Activated CD4-positive, alpha-beta memory T cell treated with anti-CD3 and anti-CD28 coated beads for 36 hours (primary cell): ENCODE data around the gene C12orf57. TPM values are rescaled to one million over a fixed set of nuclear protein-coding genes. Genes with fewer than 3 reads are reported as not detected.

ENCODE experiments used
- CTCF ChIA-PET: fragments of 350-600 bp; sonication (Branson Sonifier 250); formaldehyde crosslinking; loops from one replicate; lab custom pipeline; 2021; ENCODE audit warnings: antibody characterized with exemption, inconsistent platforms; lab: Charles Lee
- POLR2A ChIA-PET: fragments of 350-600 bp; sonication (Branson Sonifier 250); formaldehyde crosslinking; loops from one replicate; lab custom pipeline; 2021; ENCODE audit warnings: antibody characterized with exemption; lab: Charles Lee
- DNase-seq: peaks from one replicate; pipeline ENCODE4 v3.0.0-alpha.2; 2020
- H3K27ac Mint-ChIP-seq: one replicate; pipeline ENCODE4 v1.8.0; 2021; ENCODE audit warnings: mixed read lengths
- H3K27me3 Mint-ChIP-seq: one replicate; pipeline ENCODE4 v1.8.0; 2021; ENCODE audit warnings: mixed read lengths
- H3K36me3 Mint-ChIP-seq: one replicate; pipeline ENCODE4 v1.8.0; 2021; ENCODE audit warnings: mixed read lengths
- H3K4me1 Mint-ChIP-seq: one replicate; pipeline ENCODE4 v1.8.0; 2021; ENCODE audit warnings: low read depth, mixed read lengths
- H3K4me3 Mint-ChIP-seq: one replicate; pipeline ENCODE4 v1.8.0; 2021; ENCODE audit warnings: mild to moderate bottlenecking, mixed read lengths
- H3K9me3 Mint-ChIP-seq: one replicate; pipeline ENCODE4 v1.8.0; 2021; ENCODE audit warnings: mixed read lengths
- intact Hi-C: fragments of 100-400 bp; cut with micrococcal nuclease; formaldehyde crosslinking; loops from one replicate; pipeline ENCODE4 v1.15.1; 2023
- total RNA-seq, 2 experiments: library from RNA; stranded (reverse); gene quantifications; one replicate each; pipeline ENCODE4 v1.2.3, GENCODE V29; 2021

Gene C12orf57
- total RNA-seq, 2 experiments from 2014 or later = 257 to 272 TPM

GRCh38 chr12:6960593-6961277, 16.9 kb downstream of the C12orf57 start:
- intact Hi-C loops = loop anchor here (1.0 to 5.0 kb wide), 7 partner anchors 7 to 1122 kb away; partner anchors contain the start of genes C12orf57, C1RL, ENO2 and NECAP1
- Mint-ChIP-seq H3K4me3 (peak overlapping the region; percentile 75), H3K9me3 (no peaks in the 10 kb centered on the region), H3K4me1 (peaks cover 87% of the 10 kb centered on the region), H3K27me3 (no peaks in the 10 kb centered on the region), H3K36me3 (peaks cover 61% of the 10 kb centered on the region), H3K27ac (peak overlapping the region; percentile 97)
- ChIA-PET POLR2A (interaction anchor here (1.4 to 13.2 kb wide), 9 partner anchors 9 to 147 kb away, joined by 3 to 507 read pairs (median 6); partner anchors contain the start of genes ATN1, C12orf57, EMG1 and PHB2), CTCF (interaction anchor here (1.0 to 13.5 kb wide), 10 partner anchors 9 to 108 kb away, joined by 3 to 586 read pairs (median 7); partner anchors contain the start of genes C12orf57, LPCAT3, PTPN6 and RNU7-1)
- peak; percentile 74 for DNase-seq

GRCh38 chr12:6961278-6961694, 17.5 kb downstream of the C12orf57 start:
- H3K27ac Mint-ChIP-seq = peak overlapping the region; percentile 97
- no peaks in the 10 kb centered on the region for H3K27me3 Mint-ChIP-seq
- H3K4me1 Mint-ChIP-seq = peaks cover 85% of the 10 kb centered on the region
- H3K9me3 Mint-ChIP-seq = no peaks in the 10 kb centered on the region
- intact Hi-C loops = loop anchor here (1.0 to 5.0 kb wide), 7 partner anchors 8 to 1122 kb away; partner anchors contain the start of genes C12orf57, C1RL, ENO2 and NECAP1
- ChIA-PET POLR2A (interaction anchor here (1.4 to 13.2 kb wide), 9 partner anchors 8 to 147 kb away, joined by 3 to 507 read pairs (median 6); partner anchors contain the start of genes ATN1, C12orf57, EMG1 and PHB2), CTCF (interaction anchor here (1.0 to 13.5 kb wide), 11 partner anchors 8 to 108 kb away, joined by 3 to 586 read pairs (median 7); partner anchors contain the start of genes C12orf57, LPCAT3, PTPN6 and RNU7-1)
- H3K36me3 Mint-ChIP-seq = peaks cover 60% of the 10 kb centered on the region
- DNase-seq = peak; percentile 97
- H3K4me3 Mint-ChIP-seq = peak overlapping the region; percentile 75

- H3K4me1 Mint-ChIP-seq = peaks cover 82% of the 10 kb centered on the region
- intact Hi-C loops = loop anchor here (1.0 to 5.0 kb wide), 7 partner anchors 8 to 1121 kb away; partner anchors contain the start of genes C12orf57, C1RL, ENO2 and NECAP1
- no peaks in the 10 kb centered on the region for H3K9me3 Mint-ChIP-seq
- H3K27ac Mint-ChIP-seq = peak overlapping the region; percentile 97
- H3K36me3 Mint-ChIP-seq = peaks cover 57% of the 10 kb centered on the region
- H3K4me3 Mint-ChIP-seq = peak overlapping the region; percentile 75
- peak; percentile 80 for DNase-seq
- CTCF ChIA-PET = interaction anchor here (1.0 to 13.5 kb wide), 11 partner anchors 8 to 109 kb away, joined by 3 to 586 read pairs (median 7); partner anchors contain the start of genes C12orf57, LPCAT3, PTPN6 and RNU7-1
- H3K27me3 Mint-ChIP-seq = no peaks in the 10 kb centered on the region
- POLR2A ChIA-PET = interaction anchor here (1.4 to 13.2 kb wide), 9 partner anchors 8 to 146 kb away, joined by 3 to 507 read pairs (median 6); partner anchors contain the start of genes ATN1, C12orf57, EMG1 and PHB2
These were observed 18.0 kb downstream of the C12orf57 start for GRCh38 chr12:6961695-6962284.

- Mint-ChIP-seq H3K9me3 (no peaks in the 10 kb centered on the region), H3K4me3 (peak overlapping the region; percentile 75), H3K36me3 (peaks cover 55% of the 10 kb centered on the region), H3K4me1 (peaks cover 79% of the 10 kb centered on the region), H3K27me3 (no peaks in the 10 kb centered on the region), H3K27ac (peak overlapping the region; percentile 97)
- ChIA-PET CTCF (interaction anchor here (1.6 to 13.5 kb wide), 9 partner anchors 13 to 110 kb away, joined by 4 to 586 read pairs (median 8); partner anchors contain the start of genes C12orf57, LPCAT3, PTPN6 and RNU7-1), POLR2A (interaction anchor here (0.5 to 13.2 kb wide), 9 partner anchors 7 to 218 kb away, joined by 3 to 507 read pairs (median 6); partner anchors contain the start of genes ATN1, C12orf57, EMG1 and PHB2)
- no peak for DNase-seq
- intact Hi-C loops = loop anchor here (5.0 kb wide), 1 partner anchor 145 kb away; the partner anchor contains the start of gene C1RL
These were observed 18.6 kb downstream of the C12orf57 start for GRCh38 chr12:6962285-6963015.

GRCh38 chr12:6963016-6963731, 19.4 kb downstream of the C12orf57 start:
- no peak overlapping the region for H3K4me3 Mint-ChIP-seq
- POLR2A ChIA-PET = interaction anchor here (1.5 to 13.2 kb wide), 2 partner anchors 15 to 145 kb away, joined by 3 to 507 read pairs; partner anchors contain the start of genes C12orf57, PTPN6 and RNU7-1
- DNase-seq = no peak

GRCh38 chr12:6963791-6964413, 20.1 kb downstream of the C12orf57 start:
- Mint-ChIP-seq H3K9me3 (no peaks in the 10 kb centered on the region), H3K36me3 (peaks cover 52% of the 10 kb centered on the region), H3K27ac (peak overlapping the region; percentile 89), H3K4me1 (peaks cover 79% of the 10 kb centered on the region), H3K4me3 (no peak overlapping the region), H3K27me3 (no peaks in the 10 kb centered on the region)
- ChIA-PET POLR2A (interaction anchor here (1.5 to 13.2 kb wide), 3 partner anchors 16 to 145 kb away, joined by 3 to 507 read pairs (median 4); partner anchors contain the start of genes C12orf57, PTPN6 and RNU7-1), CTCF (interaction anchor here (0.9 to 13.5 kb wide), 9 partner anchors 14 to 149 kb away, joined by 3 to 586 read pairs (median 8); partner anchors contain the start of genes C12orf57, PTPN6, RNU7-1 and SPSB2)
- intact Hi-C loops = loop anchor here (5.0 kb wide), 1 partner anchor 143 kb away; the partner anchor contains the start of gene C1RL
- DNase-seq = no peak

More at GRCh38 chr12:6963016-6963731, 19.4 kb downstream of the C12orf57 start:
- intact Hi-C loops = loop anchor here (5.0 kb wide), 1 partner anchor 144 kb away; the partner anchor contains the start of gene C1RL
- peaks cover 54% of the 10 kb centered on the region for H3K36me3 Mint-ChIP-seq
- H3K4me1 Mint-ChIP-seq = peaks cover 79% of the 10 kb centered on the region
- CTCF ChIA-PET = interaction anchor here (2.1 to 13.5 kb wide), 5 partner anchors 13 to 150 kb away, joined by 8 to 586 read pairs (median 17); partner anchors contain the start of genes C12orf57, PTPN6, RNU7-1 and SPSB2
- no peaks in the 10 kb centered on the region for H3K27me3 Mint-ChIP-seq
- H3K9me3 Mint-ChIP-seq = no peaks in the 10 kb centered on the region
- H3K27ac Mint-ChIP-seq = peak overlapping the region; percentile 97

- peaks cover 77% of the 10 kb centered on the region for H3K4me1 Mint-ChIP-seq
- H3K4me3 Mint-ChIP-seq = no peak overlapping the region
- intact Hi-C loops = loop anchor here (1.0 to 5.0 kb wide), 3 partner anchors 20 to 143 kb away; partner anchors contain the start of genes C12orf57 and C1RL
- H3K36me3 Mint-ChIP-seq = peaks cover 51% of the 10 kb centered on the region
- H3K9me3 Mint-ChIP-seq = no peaks in the 10 kb centered on the region
- ChIA-PET CTCF (interaction anchor here (0.6 to 13.5 kb wide), 15 partner anchors 13 to 172 kb away, joined by 3 to 586 read pairs (median 7); partner anchors contain the start of genes C12orf57, LPCAT3, PTPN6 and RNU7-1), POLR2A (interaction anchor here (0.7 to 13.2 kb wide), 4 partner anchors 17 to 144 kb away, joined by 3 to 507 read pairs (median 4); partner anchors contain the start of genes C12orf57, PTPN6 and RNU7-1)
- no peak for DNase-seq
- peak overlapping the region; percentile 89 for H3K27ac Mint-ChIP-seq
- H3K27me3 Mint-ChIP-seq = no peaks in the 10 kb centered on the region
These were observed 20.8 kb downstream of the C12orf57 start for GRCh38 chr12:6964605-6965025.

- Mint-ChIP-seq H3K27me3 (no peaks in the 10 kb centered on the region), H3K4me3 (no peak overlapping the region), H3K27ac (peak overlapping the region; percentile 89), H3K9me3 (no peaks in the 10 kb centered on the region), H3K4me1 (peaks cover 72% of the 10 kb centered on the region), H3K36me3 (peaks cover 51% of the 10 kb centered on the region)
- ChIA-PET CTCF (interaction anchor here (0.6 to 13.5 kb wide), 15 partner anchors 13 to 173 kb away, joined by 3 to 586 read pairs (median 7); partner anchors contain the start of genes C12orf57, LPCAT3, PTPN6 and RNU7-1), POLR2A (interaction anchor here (0.7 to 13.2 kb wide), 4 partner anchors 17 to 143 kb away, joined by 3 to 507 read pairs (median 4); partner anchors contain the start of genes C12orf57, PTPN6 and RNU7-1)
- peak; percentile 93 for DNase-seq
- intact Hi-C loops = loop anchor here (1.0 kb wide), 2 partner anchors 21 to 41 kb away; partner anchors contain the start of gene C12orf57
These were observed 21.3 kb downstream of the C12orf57 start for GRCh38 chr12:6965026-6965661.

GRCh38 chr12:6965714-6966113, 21.9 kb downstream of the C12orf57 start:
- peaks cover 46% of the 10 kb centered on the region for H3K36me3 Mint-ChIP-seq
- peaks cover 66% of the 10 kb centered on the region for H3K4me1 Mint-ChIP-seq

More at GRCh38 chr12:6965714-6966113, 21.9 kb downstream of the C12orf57 start:
- intact Hi-C loops = loop anchor here (1.0 kb wide), 2 partner anchors 21 to 41 kb away; partner anchors contain the start of gene C12orf57
- H3K4me3 Mint-ChIP-seq = no peak overlapping the region
- H3K27me3 Mint-ChIP-seq = no peaks in the 10 kb centered on the region
- ChIA-PET POLR2A (interaction anchor here (13.2 kb wide), 1 partner anchor 18 kb away, joined by 507 read pairs; the partner anchor contains the start of genes C12orf57, PTPN6 and RNU7-1), CTCF (interaction anchor here (1.2 to 13.5 kb wide), 4 partner anchors 16 to 147 kb away, joined by 3 to 586 read pairs (median 18); partner anchors contain the start of genes C12orf57, PTPN6 and RNU7-1)
- H3K27ac Mint-ChIP-seq = peak overlapping the region; percentile 89
- H3K9me3 Mint-ChIP-seq = no peaks in the 10 kb centered on the region
- no peak for DNase-seq
